Measurements from ENCODE around the gene TPRA1.

- TF ChIP-seq POLR2A (IDR thresholded peaks at IDR 0.05) = no peak
- TF ChIP-seq, protein P1, sequence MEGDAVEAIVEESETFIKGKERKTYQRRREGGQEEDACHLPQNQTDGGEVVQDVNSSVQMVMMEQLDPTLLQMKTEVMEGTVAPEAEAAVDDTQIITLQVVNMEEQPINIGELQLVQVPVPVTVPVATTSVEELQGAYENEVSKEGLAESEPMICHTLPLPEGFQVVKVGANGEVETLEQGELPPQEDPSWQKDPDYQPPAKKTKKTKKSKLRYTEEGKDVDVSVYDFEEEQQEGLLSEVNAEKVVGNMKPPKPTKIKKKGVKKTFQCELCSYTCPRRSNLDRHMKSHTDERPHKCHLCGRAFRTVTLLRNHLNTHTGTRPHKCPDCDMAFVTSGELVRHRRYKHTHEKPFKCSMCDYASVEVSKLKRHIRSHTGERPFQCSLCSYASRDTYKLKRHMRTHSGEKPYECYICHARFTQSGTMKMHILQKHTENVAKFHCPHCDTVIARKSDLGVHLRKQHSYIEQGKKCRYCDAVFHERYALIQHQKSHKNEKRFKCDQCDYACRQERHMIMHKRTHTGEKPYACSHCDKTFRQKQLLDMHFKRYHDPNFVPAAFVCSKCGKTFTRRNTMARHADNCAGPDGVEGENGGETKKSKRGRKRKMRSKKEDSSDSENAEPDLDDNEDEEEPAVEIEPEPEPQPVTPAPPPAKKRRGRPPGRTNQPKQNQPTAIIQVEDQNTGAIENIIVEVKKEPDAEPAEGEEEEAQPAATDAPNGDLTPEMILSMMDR (IDR thresholded peaks at IDR 0.05) = no peak
Measured at GRCh38 chr3:127556565-127556964, 34.0 kb downstream of the TPRA1 start.
